ENCODE measurements around the gene APLF. TPM values are rescaled to one million over a fixed set of nuclear protein-coding genes. Genes with fewer than 3 reads are reported as not detected.

APLF gene
- total RNA-seq, 2 experiments from 2014 or later, result 4.1 to 4.3 TPM

- Histone ChIP-seq H3K27me3 (ENCODE audit: control insufficient read depth in 1 of 2, insufficient read depth in 2 of 2, low read length in 2 of 2) (no peaks in the 10 kb centered on the region), H3K27ac (ENCODE audit: low read depth in 1 of 2, low read length in 2 of 2) (no peak overlapping the region), H3K4me1 (ENCODE audit: insufficient read depth, low read length) (peaks cover 2% of the 10 kb centered on the region), H3K4me3 (ENCODE audit: low read length) (no peak overlapping the region), H3K9me3 (ENCODE audit: control insufficient read depth in 1 of 2, insufficient read depth in 1 of 2, low read length in 2 of 2) (no peaks in the 10 kb centered on the region), H3K36me3 (ENCODE audit: insufficient read depth, low read length) (no peaks in the 10 kb centered on the region)
- DNase-seq, result no peak
- Mint-ChIP-seq H3K27me3 (no peaks in the 10 kb centered on the region), H3K4me1 (ENCODE audit: low read depth) (no peaks in the 10 kb centered on the region), H3K9me3 (no peaks in the 10 kb centered on the region), H3K36me3 (ENCODE audit: low read depth) (no peaks in the 10 kb centered on the region), H3K4me3 (no peak overlapping the region), H3K27ac (no peak overlapping the region)
- no peak for ATAC-seq (ENCODE audit: poor library complexity)
- TF ChIP-seq CTCF (IDR thresholded peaks at IDR 0.05), result no peak
- ChIA-PET CTCF (no interaction called here), POLR2A (no interaction called here)
- intact Hi-C loops (cut with DNase I, micrococcal nuclease), result no loop called here
Measured at GRCh38 chr2:68435615-68436014, 31.8 kb upstream of the APLF start.

GRCh38 chr2:68436270-68436669 lies 31.1 kb upstream of the APLF start:
- POLR2A ChIA-PET, result interaction anchor here (0.7 kb wide), 1 partner anchor 31 kb away, joined by 3 read pairs; the partner anchor contains the start of genes APLF and FBXO48
- H3K9me3 Mint-ChIP-seq, result no peaks in the 10 kb centered on the region
- no peak overlapping the region for H3K27ac Mint-ChIP-seq
- ATAC-seq (ENCODE audit: poor library complexity) (no peak), DNase-seq (no peak)
- H3K27me3 Mint-ChIP-seq, result no peaks in the 10 kb centered on the region
- Histone ChIP-seq H3K9me3 (ENCODE audit: control insufficient read depth in 1 of 2, insufficient read depth in 1 of 2, low read length in 2 of 2) (no peaks in the 10 kb centered on the region), H3K4me3 (ENCODE audit: low read length) (no peak overlapping the region), H3K36me3 (ENCODE audit: insufficient read depth, low read length) (no peaks in the 10 kb centered on the region), H3K27me3 (ENCODE audit: control insufficient read depth in 1 of 2, insufficient read depth in 2 of 2, low read length in 2 of 2) (no peaks in the 10 kb centered on the region), H3K27ac (ENCODE audit: low read depth in 1 of 2, low read length in 2 of 2) (no peak overlapping the region), H3K4me1 (ENCODE audit: insufficient read depth, low read length) (peaks cover 4% of the 10 kb centered on the region)
- TF ChIP-seq CTCF (IDR thresholded peaks at IDR 0.05), result no peak
- H3K4me1 Mint-ChIP-seq (ENCODE audit: low read depth), result peaks cover 1% of the 10 kb centered on the region
- H3K4me3 Mint-ChIP-seq, result no peak overlapping the region
- no peaks in the 10 kb centered on the region for H3K36me3 Mint-ChIP-seq (ENCODE audit: low read depth)
- intact Hi-C loops (cut with DNase I, micrococcal nuclease), result no loop called here
- CTCF ChIA-PET, result no interaction called here

GRCh38 chr2:68438455-68439303 lies 28.7 kb upstream of the APLF start:
- ChIA-PET POLR2A (no interaction called here), CTCF (interaction anchor here (0.8 to 1.2 kb wide), 3 partner anchors 8 to 157 kb away, joined by 3 read pairs; no protein-coding TSS in a partner anchor)
- no peak for DNase-seq
- H3K36me3 Mint-ChIP-seq (ENCODE audit: low read depth), result no peaks in the 10 kb centered on the region
- Histone ChIP-seq H3K4me3 (ENCODE audit: low read length) (no peak overlapping the region), H3K4me1 (ENCODE audit: insufficient read depth, low read length) (peaks cover 9% of the 10 kb centered on the region), H3K27me3 (ENCODE audit: control insufficient read depth in 1 of 2, insufficient read depth in 2 of 2, low read length in 2 of 2) (no peaks in the 10 kb centered on the region), H3K36me3 (ENCODE audit: insufficient read depth, low read length) (no peaks in the 10 kb centered on the region), H3K9me3 (ENCODE audit: control insufficient read depth in 1 of 2, insufficient read depth in 1 of 2, low read length in 2 of 2) (no peaks in the 10 kb centered on the region), H3K27ac (ENCODE audit: low read depth in 1 of 2, low read length in 2 of 2) (no peak overlapping the region)
- H3K4me1 Mint-ChIP-seq (ENCODE audit: low read depth), result peaks cover 8% of the 10 kb centered on the region
- no peak overlapping the region for H3K27ac Mint-ChIP-seq
- H3K4me3 Mint-ChIP-seq, result no peak overlapping the region
- H3K27me3 Mint-ChIP-seq, result no peaks in the 10 kb centered on the region
- ATAC-seq (ENCODE audit: poor library complexity), result no peak
- intact Hi-C loops (cut with DNase I, micrococcal nuclease), result no loop called here
- TF ChIP-seq CTCF (IDR thresholded peaks at IDR 0.05), result no peak
- no peaks in the 10 kb centered on the region for H3K9me3 Mint-ChIP-seq

Measured in CD4-positive, alpha-beta T cell (primary cell).